Spinal cord (tissue), 10 donors: ENCODE data around the gene CMTM2. TPM values are rescaled to one million over a fixed set of nuclear protein-coding genes. Genes with fewer than 3 reads are reported as not detected.

ENCODE experiments used
- DNase-seq, 6 donors: peaks; one replicate each; pipeline versions ENCODE4 v3.0.0 to v3.0.0-alpha.2; 2013 to 2015; ENCODE audit warnings: low spot score in 6 of 6, low read depth in 4 of 6
- H3K27ac ChIP-seq: one replicate; pipeline ENCODE4 v1.5.1; 2013; ENCODE audit warnings: low read depth, low read length, control low read depth
- H3K27me3 ChIP-seq: one replicate; pipeline ENCODE4 v1.6.1; 2013; ENCODE audit warnings: low read length; ENCODE audit not compliant: control insufficient read depth, insufficient read depth
- H3K36me3 ChIP-seq: one replicate; pipeline ENCODE4 v1.6.1; 2013; ENCODE audit warnings: low read length; ENCODE audit not compliant: control insufficient read depth, insufficient read depth
- H3K4me1 ChIP-seq: one replicate; pipeline ENCODE4 v1.6.1; 2013; ENCODE audit warnings: low read length; ENCODE audit not compliant: control insufficient read depth, insufficient read depth
- H3K4me3 ChIP-seq: one replicate; pipeline ENCODE4 v1.5.1; 2013; ENCODE audit warnings: low read depth, low read length, control low read depth
- H3K9me3 ChIP-seq: one replicate; pipeline ENCODE4 v1.6.1; 2013; ENCODE audit warnings: low read length; ENCODE audit not compliant: control insufficient read depth, insufficient read depth
- WGBS: methylation state at CpG from one replicate; pipeline ENCODE4 v1.1.5; 2013; ENCODE audit warnings: missing lambda C conversion rate; ENCODE audit not compliant: insufficient coverage; 5-methylcytosine and 5-hydroxymethylcytosine counted together
- long read RNA-seq, 4 donors: transcript quantifications; one replicate each; lab custom pipeline, GENCODE V29; 2026
- polyA plus RNA-seq, 2 donors: library from polyadenylated mRNA; unstranded; fragments of 120-200 nt; gene quantifications; one replicate each; pipeline ENCODE4 v1.2.1, GENCODE V29; 2013; ENCODE audit not compliant: insufficient read length in 2 of 2
- total RNA-seq, 2 donors: library from RNA; depleted of rRNA in 1 of 2; stranded (reverse); fragments of 120-200 nt in 1 of 2; fragments of >200 nt in 1 of 2; gene quantifications; one replicate each; pipeline versions ENCODE4 v1.2.3 to v1.2.4, GENCODE V29; 2013 to 2014
- donor health status: healthy.

The CMTM2 gene, protein sequence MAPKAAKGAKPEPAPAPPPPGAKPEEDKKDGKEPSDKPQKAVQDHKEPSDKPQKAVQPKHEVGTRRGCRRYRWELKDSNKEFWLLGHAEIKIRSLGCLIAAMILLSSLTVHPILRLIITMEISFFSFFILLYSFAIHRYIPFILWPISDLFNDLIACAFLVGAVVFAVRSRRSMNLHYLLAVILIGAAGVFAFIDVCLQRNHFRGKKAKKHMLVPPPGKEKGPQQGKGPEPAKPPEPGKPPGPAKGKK
- total RNA-seq (1 to 10 TPM in 1 of 2 donors, under 1 TPM in 1; 0.33 to 1.7 TPM), polyA plus RNA-seq (1 to 10 TPM in 1 of 2 donors, under 1 TPM in 1; 0.48 to 1.5 TPM)
- long read RNA-seq, donor 1 = 0 reads
- long read RNA-seq, donor 2 = 0 reads
- long read RNA-seq, donor 3 = 0 reads
- long read RNA-seq, donor 4, partial matches to known transcripts = 0 of 2 reads
- long read RNA-seq, donor 4, other reads (novel, unspliced or antisense) = 0 of 2 reads

DNA sequence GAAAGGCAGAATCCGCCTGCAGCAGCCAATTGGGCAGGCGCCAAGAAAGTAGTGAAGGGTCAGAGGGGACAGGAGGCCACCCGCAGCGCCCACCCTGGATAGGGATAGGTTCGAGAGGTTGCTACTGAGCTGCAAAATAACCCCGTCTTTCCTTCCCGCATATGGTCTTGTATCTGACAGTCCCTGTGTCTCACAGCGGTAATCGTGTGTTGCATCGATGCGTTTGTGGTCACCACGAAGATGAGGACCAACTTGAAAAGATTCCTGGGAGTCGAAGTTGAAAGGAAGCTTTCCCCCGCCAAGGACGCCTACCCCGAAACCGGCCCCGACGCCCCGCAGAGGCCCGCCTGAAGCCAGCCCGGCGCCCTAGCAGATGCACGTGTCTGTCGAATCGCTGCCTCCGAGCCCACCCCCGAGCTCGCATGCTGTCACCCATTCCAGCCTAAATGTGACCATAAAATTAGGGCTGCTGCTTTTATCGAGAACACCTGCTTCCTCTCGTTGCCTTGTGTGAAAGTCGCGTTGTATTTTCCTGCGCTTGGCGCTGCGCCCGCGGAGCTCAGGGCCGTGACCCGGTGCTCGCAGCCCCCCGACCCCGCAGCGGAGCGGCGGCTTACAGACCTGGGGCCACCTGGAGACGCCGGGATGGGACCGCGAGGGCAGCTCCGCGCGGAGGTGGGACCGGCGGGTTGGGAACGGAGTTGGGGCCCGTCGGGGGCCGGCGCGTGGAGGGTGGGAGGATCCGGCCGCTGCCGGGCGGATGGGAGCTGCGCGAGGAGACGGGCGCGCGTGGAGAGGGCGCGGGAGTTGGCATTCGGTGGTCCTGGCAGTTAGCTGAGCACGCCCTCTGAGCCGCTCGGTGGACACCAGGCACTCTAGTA lies at the start of gene CMTM2:
Gene CMTM2, plus strand, starts transcription at position 813 of the 881 bp plus-strand sequence. CDS start 145 bp downstream, outside the sequence.
- Histone ChIP-seq H3K36me3 (no peaks in the 10 kb centered on the region), H3K27ac (no peak within 1 kb of the TSS), H3K4me3 (peak within 1 kb of the TSS; percentile 29), H3K4me1 (peaks cover 16% of the 10 kb centered on the region), H3K9me3 (no peaks in the 10 kb centered on the region), H3K27me3 (peaks cover 20% of the 10 kb centered on the region)
- 8% methylated on average over 75 of the region's 77 CpGs for WGBS
- peak in 3 of 6 donors; percentile 2 to 65 (median 49) for DNase-seq

DNA sequence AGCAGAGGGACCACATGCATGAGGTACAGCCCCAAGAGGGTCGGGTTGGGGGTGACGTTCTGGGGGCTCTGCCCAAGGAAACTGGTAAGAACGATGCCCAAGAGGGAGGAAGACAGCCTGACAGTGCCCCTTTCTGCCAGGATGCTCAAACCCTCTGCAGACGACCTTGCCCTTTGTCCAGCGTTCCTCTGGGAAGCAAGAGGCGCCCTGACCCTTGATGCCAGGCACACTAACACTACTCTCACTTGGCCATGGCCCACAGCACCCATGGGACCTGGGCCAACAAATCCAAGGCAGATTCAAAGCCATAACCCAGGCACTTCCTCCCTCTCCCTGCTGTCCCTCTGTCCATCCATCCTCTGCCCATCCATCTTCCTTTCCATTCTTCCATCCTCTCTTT lies 49.8 kb upstream of the CMTM2 start:
- Histone ChIP-seq H3K4me3 (no peak overlapping the region), H3K27me3 (no peaks in the 10 kb centered on the region), H3K36me3 (peaks cover 55% of the 10 kb centered on the region), H3K4me1 (no peaks in the 10 kb centered on the region), H3K27ac (no peak overlapping the region), H3K9me3 (no peaks in the 10 kb centered on the region)
- WGBS = 90% methylated on average over 6 of the region's 6 CpGs
- DNase-seq = no peak

DNA sequence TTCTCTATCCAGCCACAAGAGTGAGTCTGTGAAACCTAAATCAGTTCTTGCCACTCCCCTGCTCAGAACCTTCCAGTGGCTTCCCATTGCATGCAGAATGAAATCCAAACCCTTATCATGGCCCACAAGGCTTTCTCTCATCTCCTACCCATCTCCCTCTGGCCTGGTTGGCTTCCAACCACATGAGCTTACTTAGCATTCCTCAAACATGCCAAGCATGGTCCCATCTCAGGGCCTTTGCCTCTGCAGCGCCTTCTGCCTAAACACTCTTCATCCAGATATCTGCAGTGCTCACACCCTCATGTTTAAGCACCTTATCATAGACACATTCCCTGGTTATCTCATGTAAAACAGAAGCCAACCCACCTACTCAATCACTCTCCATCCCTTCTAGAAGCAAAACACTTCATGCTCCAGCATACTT lies 44.9 kb upstream of the CMTM2 start:
- no peak for DNase-seq
- WGBS = 100% methylated on average over 1 of the region's 1 CpG
- Histone ChIP-seq H3K27ac (no peak overlapping the region), H3K4me1 (no peaks in the 10 kb centered on the region), H3K4me3 (no peak overlapping the region), H3K27me3 (no peaks in the 10 kb centered on the region), H3K36me3 (peaks cover 45% of the 10 kb centered on the region), H3K9me3 (no peaks in the 10 kb centered on the region)

DNA sequence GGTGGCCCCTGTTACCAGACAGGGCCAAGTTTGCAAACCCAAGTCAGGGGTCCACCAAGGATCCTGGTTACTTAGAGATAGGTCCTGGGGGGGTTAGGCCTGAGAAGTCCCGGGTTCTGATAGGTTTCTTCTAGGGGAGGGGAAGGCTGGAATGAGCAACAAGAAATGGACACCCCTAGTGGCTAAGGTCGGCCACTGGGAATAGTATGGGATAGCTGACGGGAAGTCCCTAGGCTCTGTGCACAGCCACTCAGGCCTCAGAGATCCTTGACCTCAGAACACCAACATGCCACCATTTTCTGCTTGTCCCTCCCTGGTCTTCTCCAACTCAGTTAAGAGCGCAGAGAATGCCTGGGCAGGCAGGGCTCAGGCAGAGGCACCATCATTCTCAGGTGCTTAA lies 42.7 kb upstream of the CMTM2 start:
- no peak for DNase-seq
- no peak overlapping the region for H3K27ac ChIP-seq
- H3K36me3 ChIP-seq = peaks cover 36% of the 10 kb centered on the region
- H3K9me3 ChIP-seq = no peaks in the 10 kb centered on the region
- no peaks in the 10 kb centered on the region for H3K4me1 ChIP-seq
- H3K27me3 ChIP-seq = no peaks in the 10 kb centered on the region
- 87% methylated on average over 3 of the region's 4 CpGs for WGBS
- H3K4me3 ChIP-seq = no peak overlapping the region

DNA sequence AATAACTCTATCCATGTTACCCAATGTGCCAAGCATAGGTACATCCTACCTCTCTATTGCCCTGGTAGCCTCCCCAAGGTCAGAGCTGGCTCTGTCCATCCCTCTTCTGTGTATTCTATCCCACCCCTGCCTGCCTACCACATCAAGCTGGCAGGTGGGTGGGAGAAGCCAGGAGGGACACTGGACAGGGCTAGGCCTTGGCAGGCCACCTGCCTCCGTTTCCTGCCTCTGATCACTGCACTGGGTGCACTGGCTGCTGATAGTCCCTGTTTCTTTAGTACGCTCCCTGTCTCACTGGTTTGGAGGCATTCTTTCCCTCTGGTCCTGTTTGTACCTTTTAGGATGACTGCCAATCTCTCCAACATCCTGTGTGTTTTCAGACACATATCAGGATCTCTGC lies 42.0 kb upstream of the CMTM2 start:
- no peak for DNase-seq
- Histone ChIP-seq H3K36me3 (peaks cover 36% of the 10 kb centered on the region), H3K27me3 (no peaks in the 10 kb centered on the region), H3K4me1 (no peaks in the 10 kb centered on the region), H3K4me3 (no peak overlapping the region), H3K9me3 (no peaks in the 10 kb centered on the region), H3K27ac (no peak overlapping the region)
- 89% methylated on average over 2 of the region's 2 CpGs for WGBS

DNA sequence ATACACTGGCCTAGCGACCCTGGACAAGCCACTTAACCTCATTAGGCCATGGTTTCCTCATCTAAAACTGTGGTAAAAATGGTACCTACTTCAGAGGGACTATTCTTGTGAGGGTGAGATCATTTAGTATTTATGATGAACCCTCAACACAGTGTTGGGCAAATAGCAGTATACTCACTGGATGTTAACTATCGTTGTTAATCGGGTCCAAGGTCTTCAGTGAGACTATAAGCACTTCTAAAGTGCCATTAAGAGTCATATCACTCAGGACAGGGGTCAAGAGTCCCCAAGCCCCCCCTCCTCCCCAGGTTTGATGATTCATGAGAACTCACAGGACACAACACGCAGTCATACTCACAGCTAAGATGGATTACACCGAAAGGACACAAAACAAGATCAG lies 40.4 kb upstream of the CMTM2 start:
- H3K36me3 ChIP-seq = peaks cover 47% of the 10 kb centered on the region

DNA sequence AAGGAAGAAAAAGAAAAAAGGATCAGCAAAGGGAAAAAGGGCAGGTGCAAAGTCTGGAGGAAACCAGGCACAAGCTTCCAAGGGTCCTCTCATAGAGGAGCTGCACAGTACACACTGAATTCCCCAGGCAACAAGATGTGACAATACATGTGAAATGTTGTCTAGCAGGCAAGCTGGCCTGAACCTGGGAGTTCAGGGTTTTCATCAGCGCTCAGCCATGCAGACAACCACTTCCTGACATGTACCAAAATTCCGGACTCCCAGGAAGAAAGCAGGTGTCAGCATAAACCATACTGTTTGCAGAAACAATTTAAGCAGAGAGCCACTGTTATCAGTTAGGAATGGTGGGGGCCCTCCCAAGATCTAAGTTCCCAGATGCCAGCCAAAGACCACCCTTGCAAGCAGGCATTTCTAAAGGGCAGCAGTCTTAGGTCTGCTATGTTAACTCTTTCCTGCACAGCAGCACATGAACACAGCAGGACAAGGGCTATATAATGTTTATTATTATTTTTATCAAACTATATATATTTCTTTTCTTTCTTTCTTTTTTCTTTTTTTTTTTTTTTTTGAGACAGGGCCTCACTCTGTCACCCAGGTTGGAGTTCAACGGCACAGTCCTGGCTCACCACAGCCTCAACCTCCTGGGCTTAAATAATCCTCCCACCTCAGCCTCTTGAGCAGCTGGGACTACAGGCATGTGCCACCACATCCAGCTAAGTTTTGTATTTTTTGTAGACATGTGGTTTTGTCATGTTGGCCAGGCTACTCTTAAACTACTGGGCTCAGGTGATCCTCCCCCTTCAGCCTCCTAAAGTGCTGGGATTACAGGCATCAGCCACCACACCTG lies 39.4 kb upstream of the CMTM2 start:
- Histone ChIP-seq H3K4me1 (no peaks in the 10 kb centered on the region), H3K27ac (no peak overlapping the region), H3K36me3 (peaks cover 47% of the 10 kb centered on the region), H3K4me3 (no peak overlapping the region), H3K27me3 (no peaks in the 10 kb centered on the region), H3K9me3 (no peaks in the 10 kb centered on the region)
- no peak for DNase-seq
- no CpG with 5 or more reads among the region's 3 CpGs for WGBS

More for the DNA sequence above, 40.4 kb upstream of the CMTM2 start:
- no peak overlapping the region for H3K27ac ChIP-seq
- 94% methylated on average over 3 of the region's 5 CpGs for WGBS
- no peak for DNase-seq
- H3K4me3 ChIP-seq = no peak overlapping the region
- H3K4me1 ChIP-seq = no peaks in the 10 kb centered on the region
- H3K9me3 ChIP-seq = no peaks in the 10 kb centered on the region
- H3K27me3 ChIP-seq = no peaks in the 10 kb centered on the region

DNA sequence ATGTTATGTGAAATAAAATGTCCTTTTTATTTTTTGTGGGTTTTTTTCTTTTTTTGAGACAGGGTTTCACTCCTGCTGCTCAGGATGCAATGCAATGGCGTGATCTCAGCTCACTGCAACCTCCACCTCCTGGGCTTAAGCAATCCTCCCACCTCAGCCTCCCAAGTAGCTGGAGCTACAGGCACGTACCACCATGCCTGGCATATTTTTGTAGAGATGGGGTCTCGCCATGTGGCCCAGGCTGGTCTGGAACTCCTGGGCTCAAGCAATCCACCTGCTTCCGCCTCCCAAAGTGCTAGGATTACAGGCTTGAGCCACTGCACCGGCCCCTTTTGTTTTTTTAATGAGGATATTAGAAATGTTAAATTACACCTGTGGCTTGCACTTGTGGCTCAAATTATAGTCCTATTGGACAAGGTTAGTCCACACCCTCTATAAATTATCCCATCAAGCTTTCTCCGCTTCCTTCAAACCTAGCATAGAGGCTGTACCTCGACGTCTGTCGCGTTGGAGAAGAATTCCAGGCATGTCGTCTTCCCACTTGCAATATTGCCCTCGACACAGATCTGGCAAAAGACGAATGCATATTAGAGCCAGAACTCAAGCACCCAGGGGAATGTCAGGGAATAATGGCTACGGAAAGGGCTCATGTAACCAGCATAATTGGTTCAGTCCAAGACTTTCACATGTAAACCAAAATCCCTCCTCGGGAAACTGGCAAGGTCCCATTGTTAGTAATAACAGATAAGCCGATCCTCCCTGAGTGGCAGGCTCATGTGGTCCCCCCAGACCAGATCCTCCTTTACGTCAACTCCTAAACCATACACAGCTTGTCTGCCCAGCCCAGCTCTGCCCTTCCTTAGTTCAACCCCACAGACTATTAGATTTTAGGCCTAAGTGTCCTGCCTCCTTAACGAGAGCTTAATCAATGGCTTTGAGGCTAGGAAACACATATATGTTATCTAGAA lies 37.6 kb upstream of the CMTM2 start:
- Histone ChIP-seq H3K27me3 (no peaks in the 10 kb centered on the region), H3K4me3 (no peak overlapping the region), H3K27ac (no peak overlapping the region), H3K4me1 (no peaks in the 10 kb centered on the region), H3K9me3 (no peaks in the 10 kb centered on the region), H3K36me3 (peaks cover 43% of the 10 kb centered on the region)
- DNase-seq = no peak
- WGBS = 78% methylated on average over 15 of the region's 18 CpGs
